ENCODE data around the gene SLC13A2.

GRCh38 chr17:28514561-28515002 is 41.1 kb downstream of the SLC13A2 start:
- TF ChIP-seq CTCF (conservative IDR thresholded peaks at IDR 0.05; ENCODE audit: low read depth in 2 of 2) (no peak), EZH2 (IDR thresholded peaks at IDR 0.05; ENCODE audit: low read depth, unreplicated experiment) (no peak), EZH2phosphoT487 (IDR thresholded peaks at IDR 0.05; ENCODE audit: unreplicated experiment) (no peak), POLR2AphosphoS5 (IDR thresholded peaks at IDR 0.05; ENCODE audit: low read depth) (no peak), REST (IDR thresholded peaks at IDR 0.05; ENCODE audit: unreplicated experiment) (no peak), ETS1 (IDR thresholded peaks at IDR 0.05) (no peak), CREB1 (CRISPR knock-in tag; IDR thresholded peaks at IDR 0.05; ENCODE audit: low read depth) (no peak), STAT1 (IDR thresholded peaks at IDR 0.05; ENCODE audit: unreplicated experiment) (no peak), NANOG (IDR thresholded peaks at IDR 0.05; ENCODE audit: borderline replicate concordance) (no peak), ZNF114 (CRISPR knock-in tag; IDR thresholded peaks at IDR 0.05) (no peak), JUNB (IDR thresholded peaks at IDR 0.05; ENCODE audit: unreplicated experiment) (no peak)

Measured in GM23338 (cell line).